Stimulated activated CD8-positive, alpha-beta memory T cell treated with anti-CD3 and anti-CD28 coated beads, Interleukin-7, amount 100 ng/mL, for 4 hours (primary cell): ENCODE data around the gene CLEC11A.
"Not testable (repeated sequence)": the region's sequence is repeated elsewhere in the genome, so short reads cannot be mapped to it uniquely, and the experiment has no call there.

Source experiments
- DNase-seq, 2 donors: peaks; one replicate each; pipeline ENCODE4 v3.0.0-alpha.2; 2020; ENCODE audit warnings: low read depth in 2 of 2

CLEC11A gene

DNA sequence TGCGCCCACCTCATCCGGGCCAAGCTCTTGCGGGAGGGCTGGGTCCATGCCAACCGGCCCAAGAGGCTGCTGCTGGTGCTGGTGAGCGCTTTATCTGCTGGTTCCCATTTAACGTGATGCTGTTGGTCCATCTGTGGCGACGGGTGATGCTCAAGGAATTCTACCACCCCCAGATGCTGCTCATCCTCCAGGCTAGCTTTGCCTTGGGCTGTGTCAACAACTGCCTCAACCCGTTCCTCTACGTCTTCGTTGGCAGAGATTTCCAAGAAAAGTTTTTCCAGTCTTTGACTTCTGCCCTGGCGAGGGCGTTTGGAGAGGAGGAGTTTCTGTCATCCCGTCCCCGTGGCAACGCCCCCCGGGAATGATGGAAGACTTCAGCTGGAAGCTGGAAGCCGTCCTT, 35.9 kb downstream of the CLEC11A start:
- DNase-seq, result not testable (repeated sequence)

DNA sequence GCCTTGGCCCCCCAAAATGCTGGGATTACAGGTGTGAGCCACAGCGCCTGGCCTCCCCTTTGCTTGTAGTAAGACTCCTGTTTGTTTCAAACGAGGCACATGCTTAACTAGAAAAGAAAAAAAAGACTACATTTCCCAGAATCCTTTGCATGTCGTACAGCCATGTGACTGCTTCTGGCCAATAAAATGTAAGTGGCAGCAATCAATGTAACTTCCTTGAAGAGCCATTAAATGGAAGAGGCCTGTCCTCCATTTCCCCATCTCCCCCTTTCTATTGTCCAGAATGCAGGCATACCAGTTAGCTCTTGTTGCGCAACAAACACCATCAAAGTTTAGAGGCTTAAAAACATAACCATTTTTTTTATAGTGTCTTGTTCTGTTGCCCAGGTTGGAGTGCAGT, 36.7 kb downstream of the CLEC11A start:
- DNase-seq, result no peak

DNA sequence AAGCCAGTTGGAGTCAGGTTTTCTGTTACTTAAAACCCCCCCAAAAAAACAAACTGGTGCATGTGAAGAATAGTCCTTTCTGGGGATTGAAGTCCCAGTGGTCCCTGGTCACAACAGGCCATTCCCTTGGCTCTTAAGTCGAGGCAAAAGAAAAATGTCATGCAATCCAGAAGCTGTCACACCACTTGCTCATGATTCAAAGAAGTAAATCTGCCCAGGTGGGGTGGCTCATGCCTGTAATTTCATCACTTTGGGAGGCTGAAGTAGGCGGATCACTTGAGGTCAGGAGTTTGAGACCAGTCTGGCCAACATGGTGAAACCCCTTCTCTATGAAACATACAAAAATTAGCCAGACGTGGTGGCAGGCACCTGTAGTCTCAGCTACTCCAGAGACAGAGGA, 38.3 kb downstream of the CLEC11A start:
- not testable (repeated sequence) for DNase-seq

DNA sequence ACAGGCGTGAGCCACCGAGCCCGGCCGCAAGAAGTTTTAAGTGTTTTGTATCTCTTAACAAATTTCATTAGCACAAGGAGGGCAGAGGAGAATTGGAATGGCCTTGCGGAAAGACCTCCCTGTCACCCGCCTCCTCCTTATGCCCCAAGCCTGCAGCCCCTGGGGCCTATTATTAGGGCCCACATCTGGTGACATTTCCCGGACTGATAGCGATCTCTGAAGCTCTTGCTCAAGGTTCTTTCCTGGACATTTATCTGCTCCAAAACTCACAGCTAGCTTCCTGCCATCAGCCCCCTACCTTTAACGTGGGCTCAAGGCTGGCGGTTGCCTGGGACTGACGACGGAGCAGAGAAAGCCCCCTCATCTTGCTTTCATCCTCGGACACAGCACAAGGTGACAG, 40.4 kb downstream of the CLEC11A start:
- DNase-seq, result not testable (repeated sequence)

DNA sequence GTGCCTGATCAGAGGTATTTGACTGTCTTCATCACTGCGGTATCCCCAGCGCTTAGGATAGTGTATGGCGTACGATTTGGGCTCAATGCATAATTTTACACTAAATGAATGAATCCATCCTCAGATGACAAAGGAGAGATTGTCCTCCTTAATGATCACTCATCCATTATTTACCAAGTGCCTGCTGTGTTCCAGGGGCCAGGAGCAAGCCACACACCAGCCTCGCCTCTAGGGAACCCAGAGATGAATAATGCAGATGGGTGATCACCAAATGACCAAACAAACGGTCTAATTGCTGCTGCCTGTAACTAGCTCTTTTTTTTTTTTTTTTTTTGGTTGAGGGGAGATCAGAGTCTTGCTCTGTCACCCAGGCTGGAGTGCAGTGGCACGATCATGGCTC, 41.2 kb downstream of the CLEC11A start:
- no peak for DNase-seq

DNA sequence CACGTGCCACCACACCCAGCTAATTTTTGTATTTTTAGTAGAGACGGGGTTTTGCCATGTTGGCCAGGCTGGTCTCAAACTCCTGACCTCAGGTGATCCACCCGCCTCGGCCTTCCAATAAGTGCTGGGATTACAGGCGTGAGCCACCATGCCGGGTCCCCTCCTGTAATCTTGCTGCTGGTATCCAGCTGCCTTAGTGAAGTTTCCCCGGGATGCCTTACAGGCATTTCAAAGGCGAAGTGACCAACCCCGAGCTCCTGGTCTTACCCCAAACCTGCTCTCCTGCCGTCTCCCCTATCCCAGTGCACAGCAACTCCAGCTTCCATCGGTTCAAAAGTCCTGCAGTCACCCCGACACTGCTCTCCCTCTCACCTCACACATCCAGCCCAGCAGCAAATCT, 43.6 kb downstream of the CLEC11A start:
- not testable (repeated sequence) for DNase-seq

DNA sequence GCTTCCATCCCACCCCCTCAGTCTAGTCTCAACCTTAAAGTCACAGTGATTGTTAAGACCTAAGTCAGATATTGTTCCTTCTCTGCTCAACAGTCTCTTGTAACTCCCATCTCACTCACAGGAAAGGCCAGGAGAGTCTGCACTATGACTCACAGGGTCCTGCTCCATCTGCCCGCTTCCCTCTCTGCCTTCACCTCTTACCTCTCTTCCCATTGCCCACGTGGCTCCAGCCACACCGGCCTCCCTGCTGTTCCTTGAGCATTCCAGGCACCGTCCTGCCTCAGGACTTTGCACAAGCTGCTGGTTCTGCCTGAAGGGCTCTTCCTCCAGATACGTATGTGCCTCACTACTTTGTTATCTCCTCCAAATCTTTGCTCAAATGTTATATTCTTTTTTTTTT, 44.1 kb downstream of the CLEC11A start:
- not testable (repeated sequence) for DNase-seq

DNA sequence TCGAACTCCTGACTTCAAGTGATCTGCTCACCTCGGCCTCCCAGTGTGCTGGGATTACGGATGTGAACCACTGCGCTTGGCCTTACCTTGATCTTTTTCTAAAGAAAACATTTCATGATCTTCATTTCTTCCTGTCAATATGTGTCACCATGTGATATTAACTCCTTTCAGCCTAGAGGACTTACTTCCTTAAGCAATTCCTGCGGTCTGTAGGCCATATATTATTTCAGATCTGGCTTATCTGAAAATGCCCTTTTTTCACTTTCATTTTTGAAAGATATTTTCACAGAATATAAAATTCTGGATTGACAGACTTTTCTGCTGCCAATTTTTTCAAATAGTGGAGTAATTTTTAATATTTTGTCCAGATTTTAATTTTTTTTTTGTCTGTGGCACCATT, 45.1 kb downstream of the CLEC11A start:
- DNase-seq, result no peak

DNA sequence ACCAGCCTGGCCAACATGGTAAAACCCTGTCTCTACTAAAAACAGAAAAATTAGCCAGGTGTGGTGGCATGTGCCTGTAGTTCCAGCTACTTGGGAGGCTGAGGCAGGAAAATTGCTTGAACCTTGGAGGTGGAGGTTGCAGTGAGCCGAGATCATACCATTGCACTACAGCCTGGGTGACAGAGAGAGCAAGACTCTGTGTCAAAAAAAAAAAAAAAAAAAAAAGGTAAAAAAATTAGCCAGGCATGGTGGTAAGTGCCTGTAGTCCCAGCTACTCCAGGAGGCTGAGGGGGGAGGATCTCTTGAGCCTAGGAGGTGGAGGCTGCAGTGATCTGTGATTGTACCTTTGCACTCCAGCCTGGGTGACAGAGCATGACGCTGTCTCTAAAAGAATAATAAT, 47.0 kb downstream of the CLEC11A start, which contains the start of gene GPR32:
GPR32 (plus strand) TSS at position 301 of the 400 bp plus-strand sequence. CDS start 137 bp downstream, outside the sequence.
- DNase-seq, result not testable (repeated sequence)

DNA sequence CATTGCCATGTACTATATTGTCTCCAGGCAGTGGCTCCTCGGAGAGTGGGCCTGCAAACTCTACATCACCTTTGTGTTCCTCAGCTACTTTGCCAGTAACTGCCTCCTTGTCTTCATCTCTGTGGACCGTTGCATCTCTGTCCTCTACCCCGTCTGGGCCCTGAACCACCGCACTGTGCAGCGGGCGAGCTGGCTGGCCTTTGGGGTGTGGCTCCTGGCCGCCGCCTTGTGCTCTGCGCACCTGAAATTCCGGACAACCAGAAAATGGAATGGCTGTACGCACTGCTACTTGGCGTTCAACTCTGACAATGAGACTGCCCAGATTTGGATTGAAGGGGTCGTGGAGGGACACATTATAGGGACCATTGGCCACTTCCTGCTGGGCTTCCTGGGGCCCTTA, 47.7 kb downstream of the CLEC11A start:
- DNase-seq, result no peak

DNA sequence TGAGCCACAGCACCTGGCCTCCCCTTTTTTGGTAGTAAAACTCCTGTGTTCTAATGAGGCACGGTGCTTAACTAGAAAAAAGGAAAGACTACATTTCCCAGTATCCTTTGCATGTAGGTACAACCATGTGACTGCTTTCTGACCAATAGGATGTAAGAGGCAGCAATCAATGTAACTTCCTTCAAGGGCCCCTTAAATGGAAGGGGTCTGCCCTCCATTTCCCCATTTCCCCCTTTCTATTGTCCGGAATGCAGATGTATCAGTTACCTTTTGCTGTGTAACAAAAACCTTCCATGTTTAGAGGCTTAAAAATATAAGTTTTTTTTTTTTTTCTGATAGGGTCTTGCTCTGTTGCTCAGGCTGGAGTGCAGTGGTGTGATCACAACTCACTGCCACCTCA, 49.3 kb downstream of the CLEC11A start:
- DNase-seq, result no peak

DNA sequence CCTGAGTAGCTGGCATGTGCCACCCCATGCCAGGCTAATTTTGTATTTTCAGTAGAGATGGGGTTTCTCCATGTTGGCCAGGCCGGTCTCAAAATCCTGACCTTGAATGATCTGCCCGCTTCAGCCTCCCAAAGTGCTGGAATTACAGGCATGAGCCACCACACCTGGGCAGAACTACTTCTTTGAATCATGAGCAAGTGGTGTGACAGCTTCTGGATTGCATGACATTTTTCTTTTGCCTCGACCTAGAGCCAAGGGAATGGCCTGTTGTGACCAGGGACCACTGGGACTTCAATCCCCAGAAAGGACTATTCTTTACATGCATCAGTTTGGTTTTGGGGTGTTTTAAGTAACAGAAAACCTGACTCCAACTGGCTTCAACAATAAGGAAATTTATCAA, 49.7 kb downstream of the CLEC11A start:
- not testable (repeated sequence) for DNase-seq

DNA sequence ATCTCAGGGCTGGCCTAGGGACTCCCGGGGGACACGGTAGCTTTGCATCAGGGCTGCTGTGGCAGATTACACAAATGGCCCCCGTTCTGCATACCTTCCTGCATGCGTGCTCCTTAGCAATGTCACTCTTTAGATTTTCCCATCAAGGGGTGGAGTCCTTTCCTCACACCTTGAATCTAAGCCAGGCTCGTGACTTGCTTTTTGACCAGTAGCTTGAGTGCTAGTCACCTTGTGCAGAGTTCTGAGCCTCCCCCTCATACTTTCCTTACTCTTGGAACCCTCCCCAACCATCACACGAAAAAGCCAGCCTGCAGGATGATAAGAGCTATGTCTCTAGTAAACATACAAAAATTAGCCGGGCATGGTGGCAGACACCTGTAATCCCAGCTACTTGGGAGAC, 50.3 kb downstream of the CLEC11A start:
- not testable (repeated sequence) for DNase-seq
